Spleen (tissue), 7 donors: ENCODE measurements around the gene ATP1A1.

Experiments used
- CTCF ChIP-seq, 11 experiments: fragments of 200-600 bp in 7 of 11; fragments of 450-650 bp in 4 of 11; sonication (generic) in 4 of 11; IDR thresholded peaks in 8 of 11; conservative IDR thresholded peaks in 3 of 11; 1 replicate in 7 of 11; 2 replicates in 4 of 11; pipeline versions ENCODE4 v1.4.0 to v1.8.0; 2016 to 2021; ENCODE audit warnings: antibody characterized with exemption in 11 of 11, inconsistent platforms in 4 of 11, mild to moderate bottlenecking in 1 of 11
- POLR2AphosphoS5 ChIP-seq, 3 donors: sonication (generic); formaldehyde crosslinking; IDR thresholded peaks; one replicate each; pipeline ENCODE4 v1.5.1; 2017; ENCODE audit warnings: antibody characterized with exemption in 3 of 3
- donor health status: DM: no; HTN: no; CAD: no; lungs with moderate emphysema.
- donor health status: DM: no; HTN: no; CAD: no.
- donor health status: DM: no; HTN: no; CAD: no.

- TF ChIP-seq POLR2AphosphoS5 (IDR thresholded peaks at IDR 0.05) (no peak), CTCF (IDR thresholded peaks at IDR 0.05 in 8 of 11, conservative IDR thresholded peaks at IDR 0.05 in 3 of 11) (no peak)
Observed at GRCh38 chr1:116416854-116417513, 43.9 kb downstream of the ATP1A1 start.
